NCI-H2081 (cell line): ENCODE results near the gene APPBP2.
A peak's percentile ranks its signal among the peaks of the same experiment; 100 is the strongest.
"Not testable (repeated sequence)": the region's sequence is repeated elsewhere in the genome, so short reads cannot be mapped to it uniquely, and the experiment has no call there.

ENCODE experiments used
- DNase-seq, 2 experiments: peaks; one replicate each; lab custom pipeline; 2025; lab: John Stamatoyannopoulos, UW

The APPBP2 gene

DNA sequence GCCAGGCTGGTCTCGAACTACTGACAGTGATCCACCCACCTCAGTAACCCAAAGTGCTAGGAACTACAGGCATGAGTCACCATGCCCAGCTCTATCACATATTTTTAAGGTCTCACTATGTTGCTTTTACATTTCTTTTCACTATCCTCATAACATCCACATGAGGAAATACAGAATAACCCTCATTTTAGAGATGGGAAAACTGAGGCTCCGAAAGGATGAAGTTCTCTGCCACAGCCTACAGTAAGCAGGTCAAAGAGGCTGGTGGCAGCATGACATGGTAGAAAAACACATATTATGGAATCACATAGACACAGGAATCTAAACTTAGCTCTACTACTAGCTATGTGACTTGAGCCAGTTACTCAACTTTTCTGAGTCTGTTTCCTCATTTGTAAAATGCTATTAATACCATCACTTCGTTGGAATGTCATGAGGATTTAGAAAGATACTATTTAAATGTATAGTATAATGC, 32.2 kb downstream of the APPBP2 start:
- no peak for DNase-seq

DNA sequence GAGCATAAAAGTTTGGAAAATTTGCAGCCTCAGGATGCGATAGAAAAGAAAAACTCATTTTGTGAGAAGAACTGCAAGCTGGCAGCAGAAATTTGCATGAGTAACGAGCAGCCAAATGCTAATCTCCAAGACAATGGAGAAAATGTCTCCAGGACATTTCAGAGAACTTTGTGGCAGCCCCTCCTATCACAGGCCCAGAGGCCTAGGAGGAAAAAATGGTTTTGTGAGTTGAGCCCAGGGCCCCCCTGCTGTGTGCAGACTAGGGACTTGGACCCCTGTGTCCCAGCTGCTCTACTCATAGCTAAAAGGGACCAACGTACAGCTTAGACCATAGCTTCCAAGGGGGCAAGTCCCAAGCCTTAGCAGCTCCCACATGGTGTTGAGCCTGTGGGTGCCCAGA, 34.3 kb downstream of the APPBP2 start:
- DNase-seq: no peak

DNA sequence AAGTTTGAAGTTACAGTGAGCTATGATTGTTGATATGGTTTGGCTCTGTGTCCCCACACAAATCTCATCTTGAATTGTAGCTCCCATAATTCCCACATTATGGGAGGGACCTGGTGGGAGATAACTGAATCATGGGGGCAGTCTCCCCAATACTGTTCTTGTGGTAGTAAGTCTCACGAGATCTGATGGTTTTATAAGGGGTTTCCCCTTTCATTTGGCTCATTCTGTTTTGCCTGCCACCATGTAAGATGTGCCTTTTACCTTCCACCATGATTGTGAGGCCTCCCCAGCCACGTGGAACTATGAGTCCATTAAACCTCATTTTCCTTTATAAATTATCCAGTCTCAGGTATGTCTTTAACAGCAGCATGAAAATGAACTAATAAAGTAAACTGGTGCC, 35.4 kb downstream of the APPBP2 start:
- DNase-seq: not testable (repeated sequence)

DNA sequence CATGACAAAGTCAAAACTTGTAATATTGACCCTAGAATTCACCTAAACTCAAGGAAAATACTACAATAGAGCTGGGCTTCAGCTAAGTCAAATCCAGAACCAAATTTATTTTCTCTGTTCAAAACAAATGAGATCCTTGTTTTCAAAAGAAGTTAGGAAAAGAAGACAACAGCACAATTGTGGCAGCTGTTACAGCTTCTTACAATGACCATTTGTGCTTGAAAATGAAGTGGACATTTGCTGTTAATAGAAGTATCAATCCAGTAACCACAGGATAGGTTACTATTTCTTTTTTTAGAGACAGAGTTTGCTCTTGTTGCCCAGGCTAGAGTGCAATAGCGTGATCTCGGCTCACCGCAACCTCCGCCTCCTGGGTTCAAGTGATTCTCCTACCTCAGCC, 44.4 kb downstream of the APPBP2 start:
- no peak for DNase-seq

DNA sequence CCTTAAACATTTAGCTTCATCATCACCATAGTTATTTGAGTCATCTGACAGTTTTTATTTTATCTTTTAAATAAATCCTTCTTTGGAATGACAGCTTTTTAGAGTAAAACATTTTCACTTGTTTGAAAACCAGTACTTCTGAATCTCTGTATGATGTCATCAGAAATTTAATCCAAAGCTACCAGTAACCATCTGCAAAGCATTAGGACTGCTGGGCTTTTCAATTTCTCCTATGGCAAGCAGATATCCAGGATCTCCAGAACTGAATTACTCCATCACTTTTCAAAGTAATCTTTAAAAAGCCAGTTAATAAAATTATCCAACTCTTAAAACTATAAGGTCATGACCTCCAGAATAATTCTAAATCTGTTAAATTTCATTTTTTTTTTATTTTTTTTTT, 52.3 kb downstream of the APPBP2 start:
- no peak for DNase-seq

DNA sequence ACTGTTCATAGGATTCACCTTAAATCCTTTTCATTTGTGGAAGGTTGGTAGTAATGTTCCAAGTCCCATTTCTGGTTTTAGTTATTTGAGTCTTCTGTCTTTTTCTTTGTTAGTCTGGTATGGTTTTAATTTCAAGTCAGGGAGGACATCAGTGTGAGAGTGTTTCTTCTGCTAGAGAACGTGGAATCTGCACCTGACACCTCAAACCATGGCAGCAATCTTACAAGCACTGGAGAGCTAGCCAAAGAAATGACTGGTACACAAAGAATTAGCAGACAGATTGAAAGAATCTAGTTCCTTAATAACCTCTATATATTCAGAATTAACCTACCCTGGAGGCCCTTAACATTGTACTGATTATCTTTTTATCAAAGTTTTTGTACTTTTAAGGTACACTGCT, 53.6 kb downstream of the APPBP2 start:
- no peak for DNase-seq

DNA sequence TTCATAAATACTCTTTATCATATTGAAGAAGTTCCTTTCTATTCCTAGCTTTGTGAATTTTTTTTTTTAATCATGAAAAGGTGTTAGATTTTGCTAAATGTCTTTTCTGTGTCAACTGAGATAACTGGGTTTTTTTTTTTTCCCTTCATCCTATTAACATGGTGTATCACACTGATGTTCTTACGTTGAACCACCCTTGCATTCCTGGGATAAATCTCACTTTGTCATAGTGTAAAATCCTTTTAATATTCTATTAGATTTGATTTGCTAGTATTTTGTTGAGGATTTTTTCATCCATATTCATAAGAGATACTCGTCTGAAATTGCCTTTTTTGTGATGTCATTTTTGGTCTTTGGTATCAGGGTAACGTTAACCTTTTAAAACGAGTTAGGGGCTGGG, 54.6 kb downstream of the APPBP2 start:
- no peak for DNase-seq

DNA sequence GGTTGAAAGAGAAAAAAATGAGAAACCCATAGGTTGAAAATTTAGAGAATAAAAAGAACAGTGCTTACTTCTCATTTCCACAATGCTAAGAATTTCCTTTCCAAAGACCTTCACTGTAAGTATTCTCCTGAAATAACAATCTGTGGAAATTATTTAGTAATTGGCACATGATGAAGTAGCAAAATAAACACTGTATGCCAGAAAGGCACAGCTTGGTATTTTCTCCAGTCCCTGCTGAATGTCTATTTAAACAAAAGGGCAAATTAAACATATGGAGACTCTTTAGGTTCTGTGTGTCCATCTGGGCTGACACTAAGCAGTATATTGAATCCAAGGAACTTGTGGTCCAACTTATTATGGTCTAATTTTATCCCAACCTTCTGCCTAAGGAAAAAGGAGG, 57.7 kb downstream of the APPBP2 start:
- DNase-seq: peak in 1 of 2 experiments; percentile 36

DNA sequence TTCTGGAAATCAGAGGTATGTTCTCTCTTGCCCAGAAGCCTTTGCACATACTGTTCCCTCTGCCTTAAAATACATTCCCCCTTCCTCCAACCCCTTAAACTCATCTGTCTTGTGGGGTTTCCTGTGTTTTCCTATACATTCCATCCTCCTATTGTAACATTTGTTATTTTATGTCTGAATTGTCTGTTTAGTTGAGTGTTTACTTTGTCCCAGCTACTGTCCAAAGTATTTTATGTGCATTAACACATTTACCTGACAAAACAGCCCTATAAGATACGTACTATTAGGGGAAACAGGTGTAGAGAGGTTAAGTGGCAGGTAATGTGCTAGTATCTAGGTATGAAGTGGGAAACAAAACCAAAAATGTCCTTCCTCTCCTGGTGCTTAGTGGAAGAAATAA, 61.7 kb downstream of the APPBP2 start:
- no peak for DNase-seq

DNA sequence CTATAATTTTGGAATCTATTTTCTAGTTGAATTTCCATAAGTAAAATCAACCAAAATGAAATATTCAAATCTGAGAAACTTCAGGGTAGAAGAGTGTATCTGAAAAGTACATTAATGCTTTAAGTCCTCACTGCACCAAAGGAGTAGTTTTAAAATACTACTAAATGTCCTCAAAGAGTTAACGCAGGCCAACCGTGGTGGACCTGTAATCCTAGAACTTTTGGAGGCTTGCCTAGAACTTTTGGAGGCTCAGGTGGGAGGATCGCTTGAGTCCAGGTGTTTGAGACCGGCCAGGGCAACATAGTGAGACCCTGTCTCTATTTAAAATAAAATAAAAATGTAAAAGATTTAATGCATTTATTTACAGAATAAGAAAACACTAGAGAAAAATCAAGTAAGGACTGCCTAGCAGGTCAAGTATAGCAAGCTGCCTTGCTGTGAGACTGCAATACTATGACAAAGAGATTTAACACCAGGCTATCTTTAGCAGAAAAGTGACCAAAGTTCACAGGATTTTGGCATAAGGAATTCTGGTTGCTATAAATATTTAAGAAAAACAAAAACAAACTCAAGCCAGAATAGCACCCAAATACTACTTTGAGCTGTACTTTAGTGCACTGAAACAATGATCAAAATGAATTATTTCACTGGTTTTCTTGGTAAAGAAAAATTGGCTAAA, 62.7 kb downstream of the APPBP2 start:
- DNase-seq: no peak

DNA sequence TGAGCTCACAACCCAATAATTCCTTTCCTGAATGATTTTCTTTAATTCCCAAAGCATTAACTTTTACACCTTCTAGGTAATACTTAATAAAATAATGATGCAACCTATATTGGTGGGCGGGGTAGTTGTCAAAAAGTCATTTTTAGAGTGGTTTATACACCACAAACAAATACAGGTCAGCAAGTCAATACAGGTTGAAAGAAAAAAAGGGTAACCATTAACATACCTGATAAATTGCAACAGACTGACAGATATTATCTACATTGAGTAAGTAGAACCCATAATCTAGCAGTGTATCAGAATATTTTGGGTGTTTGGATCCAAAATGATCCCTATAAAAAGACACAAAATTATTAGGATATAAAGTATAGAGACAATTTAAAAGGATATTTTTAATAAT, 64.5 kb downstream of the APPBP2 start:
- no peak for DNase-seq

DNA sequence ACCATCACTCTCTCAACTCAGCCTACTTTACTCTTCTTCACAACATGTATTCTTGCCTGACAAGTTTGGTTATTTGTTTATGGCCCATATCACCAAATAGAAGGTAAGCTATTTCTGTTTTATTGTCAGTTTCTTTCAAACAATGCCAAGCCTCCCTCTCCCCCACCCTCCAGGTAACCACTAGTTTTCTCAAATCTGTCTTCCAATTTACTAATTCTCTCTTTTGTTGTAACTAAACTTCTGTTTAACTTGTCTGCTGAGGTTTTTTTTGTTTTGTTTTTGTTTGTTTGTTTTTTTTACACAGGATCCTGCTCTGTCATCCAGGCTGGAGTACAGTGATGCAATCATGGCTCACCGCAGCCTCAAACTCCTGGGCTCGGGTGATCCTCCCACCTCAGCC, 68.9 kb downstream of the APPBP2 start:
- DNase-seq: no peak

DNA sequence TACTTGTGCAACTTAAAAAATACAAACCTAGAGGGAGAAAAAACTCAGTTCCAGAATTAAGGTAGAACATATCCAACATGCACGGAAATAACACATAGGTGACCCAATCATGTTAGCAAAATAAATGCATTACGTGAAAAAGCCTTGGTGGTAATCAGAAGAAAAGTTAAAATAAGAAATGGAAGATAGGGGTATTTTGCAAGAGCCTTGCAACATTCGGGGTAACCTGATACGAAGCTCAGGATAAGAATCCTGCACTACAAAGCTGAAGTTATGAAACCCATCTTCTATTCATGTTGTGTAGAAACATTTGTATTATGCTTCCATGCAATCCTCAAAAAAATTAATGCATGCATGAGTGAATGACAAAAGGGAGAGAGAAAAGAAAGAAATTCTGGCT, 70.7 kb downstream of the APPBP2 start:
- DNase-seq: no peak

DNA sequence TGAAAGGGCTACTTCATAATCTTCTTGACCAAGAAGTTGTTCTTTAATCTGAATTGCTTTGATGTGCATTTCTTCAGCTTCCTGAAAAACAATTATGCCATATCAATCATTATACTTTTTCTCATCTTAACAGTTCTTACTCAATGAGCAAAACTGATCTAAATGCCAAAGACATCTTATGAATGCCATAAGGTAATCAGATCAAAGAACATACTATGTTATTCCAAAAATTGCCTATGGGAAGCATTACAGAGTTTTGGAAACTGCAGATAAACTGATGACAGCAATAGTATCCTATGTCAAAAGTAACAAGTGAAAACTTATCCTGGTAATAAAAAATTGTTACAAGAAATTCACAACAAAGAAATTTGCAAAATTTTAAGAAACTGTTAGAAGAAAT, 74.1 kb downstream of the APPBP2 start:
- no peak for DNase-seq

DNA sequence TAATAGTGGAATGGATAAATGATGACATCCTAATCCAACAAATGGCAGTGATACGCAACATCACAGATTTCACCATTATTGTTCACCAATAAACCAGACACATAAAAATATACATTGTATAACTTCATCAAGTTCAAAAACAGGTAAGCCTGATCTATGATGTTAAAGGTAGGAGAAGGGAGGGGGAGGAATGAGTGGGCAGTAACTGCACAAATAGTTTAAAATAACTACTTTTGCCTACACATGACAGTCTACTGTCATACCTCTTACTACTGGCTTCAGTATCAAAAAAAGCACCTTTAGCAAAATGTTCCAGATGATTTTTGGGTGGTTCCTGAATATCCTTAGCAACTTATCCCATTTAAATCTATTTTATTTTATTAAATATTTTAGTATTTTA, 75.0 kb downstream of the APPBP2 start:
- DNase-seq: no peak

DNA sequence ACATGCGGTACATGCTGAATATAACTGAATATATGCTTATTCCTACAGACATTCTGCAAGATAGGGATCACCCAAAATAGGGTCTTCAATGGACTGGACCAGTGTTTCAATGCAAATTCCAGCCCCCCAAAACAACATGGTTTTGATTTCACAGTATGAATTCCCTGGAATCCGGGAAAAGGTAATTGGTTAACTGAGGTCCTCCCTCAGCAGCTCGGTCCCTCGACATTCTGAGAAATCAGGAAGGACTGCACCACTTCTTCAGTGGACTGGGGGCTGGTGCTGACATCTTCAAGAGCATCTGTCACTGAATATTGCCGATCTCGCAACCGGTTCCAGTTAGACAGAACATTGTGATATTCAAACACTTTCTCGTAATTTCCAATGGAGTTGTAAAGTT, 78.7 kb downstream of the APPBP2 start:
- DNase-seq: no peak

DNA sequence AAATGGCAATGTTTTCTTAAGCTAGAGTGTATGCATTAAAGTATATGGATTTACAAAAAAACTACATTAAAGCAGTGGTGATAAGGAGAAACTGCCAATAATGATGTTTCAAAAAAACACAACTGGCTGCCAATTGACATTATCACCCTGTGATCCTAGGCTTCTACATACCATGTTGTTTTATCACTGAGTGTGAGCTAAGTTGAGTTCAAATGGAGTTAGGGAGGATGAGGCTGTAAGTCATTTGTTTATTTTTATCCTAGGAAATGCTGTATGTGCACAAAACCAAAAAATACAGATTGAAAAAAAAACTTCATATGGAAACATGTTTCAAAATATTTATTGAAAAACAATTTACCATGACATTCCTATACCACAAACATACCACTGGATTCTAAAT, 80.9 kb downstream of the APPBP2 start:
- no peak for DNase-seq

DNA sequence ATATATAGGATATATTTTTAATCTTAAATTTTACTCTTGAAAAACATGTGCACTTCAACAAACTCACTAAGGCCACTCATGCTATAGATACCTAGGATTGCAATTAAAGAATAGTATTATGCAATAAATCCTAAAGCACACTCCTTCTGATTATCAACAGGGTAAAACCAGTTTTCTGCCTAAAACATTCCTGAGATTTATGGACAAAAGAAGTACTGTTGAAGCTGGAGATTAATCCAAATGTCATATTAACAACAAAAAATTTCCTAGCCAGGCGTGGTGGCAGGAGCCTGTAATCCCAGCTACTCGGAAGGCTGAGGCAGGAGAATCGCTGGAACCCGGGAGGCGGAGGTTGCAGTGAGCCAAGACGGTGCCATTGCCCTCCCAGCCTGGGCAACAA, 82.3 kb downstream of the APPBP2 start:
- no peak for DNase-seq

DNA sequence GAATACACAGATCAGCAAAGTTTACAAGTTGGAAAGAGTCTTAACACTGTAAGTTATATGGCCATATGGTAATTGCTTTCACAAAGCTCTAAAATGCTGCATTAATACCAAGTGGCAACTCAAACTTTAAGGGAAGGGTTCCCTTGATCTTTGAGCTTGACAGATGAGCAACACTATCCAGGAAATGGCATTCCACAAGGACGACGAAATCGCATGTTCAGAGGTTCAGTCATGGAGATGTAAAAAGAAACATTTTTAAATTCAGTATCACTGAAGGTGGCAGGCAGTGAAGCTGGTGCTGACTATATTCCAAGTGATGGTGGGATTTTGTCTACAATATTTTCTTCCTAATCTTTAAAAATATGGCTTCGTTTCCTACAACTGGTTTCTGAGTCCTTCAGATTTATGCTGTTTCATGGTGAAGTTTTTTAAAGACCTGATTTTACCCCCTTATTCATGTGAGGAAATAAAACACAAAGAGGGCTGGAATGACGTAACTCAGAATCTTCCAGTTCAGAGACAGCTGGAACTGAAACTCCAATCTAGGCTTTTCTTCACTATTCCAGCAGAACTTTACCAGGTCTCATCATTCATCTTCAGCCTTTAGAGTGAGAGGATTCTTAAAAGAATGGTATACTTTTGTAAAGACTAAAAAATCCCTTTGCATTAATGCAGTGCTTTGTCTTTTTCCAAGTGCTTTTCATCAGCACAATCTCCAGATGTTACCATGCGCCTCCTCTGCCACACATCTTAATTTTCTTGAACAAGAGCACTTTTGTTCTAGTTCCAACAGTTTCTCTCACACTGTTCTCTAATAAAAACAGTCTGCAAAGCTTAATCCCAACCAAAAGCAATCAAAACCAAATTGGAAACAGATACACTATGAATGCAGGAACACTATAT, 83.5 kb downstream of the APPBP2 start:
- DNase-seq: no peak

DNA sequence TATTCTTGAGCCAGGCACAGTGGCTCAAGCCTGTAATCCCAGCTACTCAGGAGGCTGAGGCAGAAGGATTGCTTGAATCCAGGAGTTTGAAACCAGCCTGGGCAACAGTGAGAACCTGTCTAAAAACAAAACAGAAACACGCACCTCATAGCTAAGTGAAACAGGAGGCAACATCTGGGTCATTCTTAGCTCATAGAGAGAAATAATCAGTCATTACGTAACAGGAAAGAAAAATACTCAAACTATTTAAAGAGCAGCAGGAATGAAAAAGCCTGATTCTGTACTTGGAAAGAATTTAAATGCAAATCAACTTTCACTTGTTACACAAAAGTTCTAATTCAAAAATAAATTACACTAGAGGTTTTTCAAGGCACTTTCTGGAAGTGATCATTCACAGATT, 86.5 kb downstream of the APPBP2 start:
- DNase-seq: no peak

DNA sequence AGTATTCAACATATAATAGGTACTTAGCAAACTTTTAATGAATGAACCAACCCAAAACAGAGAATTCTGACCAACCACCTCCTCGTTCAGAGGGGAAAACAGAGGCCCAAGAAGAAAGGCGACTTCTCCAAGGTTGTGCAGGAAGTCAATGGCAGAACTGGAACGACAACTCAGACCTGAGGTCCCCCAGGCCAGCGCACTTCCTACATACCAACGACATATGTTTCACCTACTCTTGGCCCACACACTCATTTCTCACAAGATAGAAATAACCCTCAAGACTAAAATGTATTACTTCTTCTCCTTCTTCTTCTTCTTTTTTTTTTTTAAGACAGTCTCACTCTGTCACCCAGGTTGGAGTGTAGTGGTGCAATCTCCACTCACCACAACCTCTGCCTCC, 89.4 kb downstream of the APPBP2 start:
- no peak for DNase-seq

DNA sequence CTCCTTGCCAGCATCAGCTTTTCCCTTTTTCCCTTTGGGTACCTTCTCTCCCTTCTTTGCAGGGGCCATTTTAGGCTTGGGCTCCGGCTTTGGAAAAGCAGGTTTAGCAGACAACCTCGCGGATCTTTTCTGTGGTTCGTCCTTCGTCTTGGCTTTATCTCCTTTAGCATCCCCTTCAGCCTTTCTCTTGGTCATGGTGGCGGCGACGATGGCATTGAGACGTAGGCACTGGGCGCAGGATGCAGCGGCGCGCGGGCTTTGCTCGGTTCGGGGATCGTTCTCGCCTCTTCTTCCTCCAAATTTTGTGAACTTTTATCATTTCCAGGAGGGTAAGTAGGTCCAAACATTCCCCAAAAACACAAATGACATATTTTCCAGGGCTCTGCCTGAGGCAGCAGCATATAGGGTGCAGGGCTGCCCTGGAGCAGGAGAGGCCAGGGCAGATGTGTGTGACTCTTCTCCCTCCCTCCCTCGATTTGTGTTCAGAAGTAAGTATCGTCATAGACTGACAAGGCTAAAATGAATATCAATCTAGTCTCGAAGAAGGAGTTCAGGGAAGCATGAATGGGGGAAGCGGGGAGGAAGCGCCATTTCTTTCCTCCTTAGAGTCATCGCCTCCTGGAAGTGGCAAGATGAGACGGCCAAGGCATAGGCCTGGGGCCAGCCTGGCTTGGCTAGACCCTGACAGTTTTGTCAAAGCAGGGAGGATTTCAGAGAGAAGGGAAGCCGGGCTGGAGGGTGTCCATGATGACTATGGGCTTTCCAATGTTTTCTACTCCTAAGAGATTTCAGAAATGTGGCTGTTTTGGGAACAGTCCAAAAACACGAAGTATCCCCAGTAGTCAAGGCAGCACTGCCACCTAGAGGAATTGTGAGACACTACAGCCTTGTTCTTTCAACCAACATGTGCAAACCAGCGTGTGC, 90.5 kb downstream of the APPBP2 start:
- DNase-seq: peak; percentile 87 to 91
